ENCODE results near the gene CDC42BPG.

CDC42BPG gene

GRCh38 chr11:64875369-64876228 lies 31.1 kb upstream of the CDC42BPG start:
- no peak for TF ChIP-seq CTCF (IDR thresholded peaks at IDR 0.05; ENCODE audit: low read depth, low read length)
- no peak for DNase-seq (ENCODE audit: extremely low read depth, low read depth)

- no peak for TF ChIP-seq CTCF (IDR thresholded peaks at IDR 0.05; ENCODE audit: low read depth, low read length)
- no peak for DNase-seq (ENCODE audit: extremely low read depth, low read depth)
Observed at GRCh38 chr11:64874308-64875240, 30.1 kb upstream of the CDC42BPG start.

DNA sequence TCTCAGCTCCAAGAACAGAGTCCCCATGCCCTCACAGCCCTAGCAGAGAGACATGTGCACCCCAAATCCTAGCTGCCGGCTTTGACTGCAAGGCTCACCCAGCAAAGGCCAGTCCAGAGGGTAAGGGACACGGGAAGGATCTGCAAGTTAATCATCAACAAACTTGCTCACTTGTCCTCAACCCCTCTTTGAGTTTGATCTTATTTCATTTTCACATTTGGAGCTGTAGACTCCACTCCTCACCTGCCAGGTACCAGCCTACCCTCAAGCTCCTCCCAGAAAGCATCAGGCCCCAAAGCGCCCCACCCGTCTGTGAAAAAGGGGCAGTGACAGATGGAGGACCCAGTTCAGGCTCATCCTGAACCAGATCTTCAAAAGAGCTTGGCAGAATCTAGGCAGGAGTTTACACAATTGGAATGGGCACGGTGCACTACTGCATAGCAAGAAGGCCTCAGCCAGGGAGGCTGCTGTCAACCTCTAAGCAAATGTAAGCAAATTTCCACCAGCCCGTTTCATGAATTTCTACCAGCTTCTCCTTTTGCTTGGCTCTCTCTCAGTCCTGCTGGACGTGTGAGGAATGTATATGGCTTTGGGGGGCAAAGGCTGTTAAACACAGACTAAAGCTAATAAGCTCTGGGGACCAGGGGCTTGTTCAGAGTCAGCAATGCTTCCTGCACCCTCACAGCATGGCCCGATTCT lies 28.5 kb upstream of the CDC42BPG start:
- DNase-seq (ENCODE audit: extremely low read depth, low read depth), result no peak
- TF ChIP-seq CTCF (IDR thresholded peaks at IDR 0.05; ENCODE audit: low read depth, low read length), result no peak

DNA sequence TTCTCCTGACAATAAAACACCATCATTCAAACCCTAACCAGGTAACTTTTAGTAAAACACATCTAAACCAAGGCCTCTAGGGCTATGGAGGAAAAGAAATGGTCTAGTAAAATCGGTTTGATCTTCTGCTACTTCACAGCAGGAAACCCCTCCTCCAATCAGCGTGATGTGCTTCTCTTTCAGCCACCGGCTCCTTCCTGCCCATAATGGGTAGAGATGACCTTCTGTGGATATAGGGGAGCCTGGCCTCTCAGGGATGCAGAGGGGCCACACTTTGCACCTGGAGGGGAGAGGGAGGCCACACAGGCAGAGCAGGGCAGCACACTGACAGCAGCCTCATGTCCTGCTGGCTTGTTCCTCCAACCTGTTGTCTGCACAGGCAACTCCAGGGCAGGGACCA lies 27.0 kb upstream of the CDC42BPG start:
- no peak for TF ChIP-seq CTCF (IDR thresholded peaks at IDR 0.05; ENCODE audit: low read depth, low read length)
- no peak for DNase-seq (ENCODE audit: extremely low read depth, low read depth)

- DNase-seq (ENCODE audit: extremely low read depth, low read depth), result no peak
- TF ChIP-seq CTCF (IDR thresholded peaks at IDR 0.05; ENCODE audit: low read depth, low read length), result no peak
Observed at GRCh38 chr11:64870893-64871466, 26.5 kb upstream of the CDC42BPG start.

- no peak for TF ChIP-seq CTCF (IDR thresholded peaks at IDR 0.05; ENCODE audit: low read depth, low read length)
- DNase-seq (ENCODE audit: extremely low read depth, low read depth), result no peak
Observed at GRCh38 chr11:64870176-64870892, 25.9 kb upstream of the CDC42BPG start.

Data from AG09319 (cell line).